ENCODE data around the gene ADISSP.

Gene ADISSP

DNA sequence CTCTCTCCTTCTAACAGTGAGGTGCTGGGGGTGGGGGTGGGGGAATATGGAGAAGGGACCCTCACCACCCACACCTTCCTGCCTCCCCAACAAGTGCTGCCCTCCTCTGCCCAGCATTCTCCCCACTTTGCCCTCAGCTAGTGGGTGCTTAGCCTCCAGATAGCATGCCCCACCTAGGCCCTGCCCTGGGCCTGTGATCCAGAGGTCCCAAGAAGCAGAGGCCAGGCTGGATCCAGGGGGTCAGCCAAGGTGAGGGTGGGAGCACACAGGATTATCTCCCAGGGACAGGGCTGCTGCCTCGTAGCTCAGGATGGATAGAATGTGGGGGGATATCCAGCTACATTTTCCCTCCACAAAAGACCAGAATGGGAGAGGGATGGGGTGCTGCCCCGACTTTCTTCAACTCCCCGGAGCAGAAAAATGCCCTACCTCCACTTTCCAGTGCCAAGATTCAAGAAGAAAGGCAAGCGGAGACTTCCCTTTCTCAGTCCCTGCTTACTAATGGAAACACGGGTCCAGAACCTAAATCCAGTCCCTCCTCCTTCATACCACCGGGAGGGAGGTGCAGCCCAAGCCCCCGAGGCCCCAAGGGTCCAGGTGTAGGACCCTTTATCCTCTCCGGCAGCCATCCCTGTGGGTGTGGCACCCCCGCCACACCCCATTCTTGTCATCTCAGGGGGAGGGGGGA, 987 bp downstream of the ADISSP start:
- Histone ChIP-seq H3K36me3 (ENCODE audit: control insufficient read depth in 1 of 2, insufficient read depth in 2 of 2, low read length in 2 of 2) (no peaks in the 10 kb centered on the region), H3K4me2 (ENCODE audit: low read length) (peak overlapping the region; percentile 77), H4K91ac (ENCODE audit: low read depth, low read length) (no peak overlapping the region), H3K79me2 (ENCODE audit: control insufficient read depth, insufficient read depth, low read length, poor library complexity) (peaks cover 6% of the 10 kb centered on the region), H3K4me1 (ENCODE audit: control insufficient read depth in 1 of 2, insufficient read depth in 2 of 2, low read length in 2 of 2) (peaks cover 8 to 12% of the 10 kb centered on the region in 2 experiments), H4K12ac (ENCODE audit: low read depth, low read length) (no peak overlapping the region), H2AFZ (ENCODE audit: insufficient read depth, low read length, poor library complexity) (no peak overlapping the region), H3K18ac (ENCODE audit: low read length) (no peak overlapping the region), H2AK5ac (ENCODE audit: low read length) (no peak overlapping the region), H3K27ac (ENCODE audit: low read depth, low read length) (no peak overlapping the region), H2BK5ac (ENCODE audit: low read depth, low read length, poor library complexity) (no peak overlapping the region), H2BK12ac (ENCODE audit: low read length) (no peak overlapping the region), H3K4ac (ENCODE audit: low read depth, low read length) (no peak overlapping the region), H4K8ac (ENCODE audit: low read depth, low read length) (no peak overlapping the region), H3K9me3 (ENCODE audit: insufficient read depth, low read depth, low read length) (no peaks in the 10 kb centered on the region), H3K27me3 (ENCODE audit: insufficient read depth, low read length) (no peaks in the 10 kb centered on the region), H3K79me1 (ENCODE audit: low read length) (peaks cover 10% of the 10 kb centered on the region), H3K23ac (ENCODE audit: low read length) (no peak overlapping the region), H3K4me3 (ENCODE audit: low read depth, low read length) (peak overlapping the region; percentile 75), H3K14ac (ENCODE audit: low read length) (no peak overlapping the region), H3K9ac (ENCODE audit: low read length) (no peak overlapping the region), H2BK120ac (ENCODE audit: insufficient read depth, low read length, poor library complexity) (no peak overlapping the region)
- no CpG with 5 or more reads among the region's 9 CpGs for WGBS (ENCODE audit: extremely low coverage, insufficient coverage, insufficient read length)
- no peak for DNase-seq

DNA sequence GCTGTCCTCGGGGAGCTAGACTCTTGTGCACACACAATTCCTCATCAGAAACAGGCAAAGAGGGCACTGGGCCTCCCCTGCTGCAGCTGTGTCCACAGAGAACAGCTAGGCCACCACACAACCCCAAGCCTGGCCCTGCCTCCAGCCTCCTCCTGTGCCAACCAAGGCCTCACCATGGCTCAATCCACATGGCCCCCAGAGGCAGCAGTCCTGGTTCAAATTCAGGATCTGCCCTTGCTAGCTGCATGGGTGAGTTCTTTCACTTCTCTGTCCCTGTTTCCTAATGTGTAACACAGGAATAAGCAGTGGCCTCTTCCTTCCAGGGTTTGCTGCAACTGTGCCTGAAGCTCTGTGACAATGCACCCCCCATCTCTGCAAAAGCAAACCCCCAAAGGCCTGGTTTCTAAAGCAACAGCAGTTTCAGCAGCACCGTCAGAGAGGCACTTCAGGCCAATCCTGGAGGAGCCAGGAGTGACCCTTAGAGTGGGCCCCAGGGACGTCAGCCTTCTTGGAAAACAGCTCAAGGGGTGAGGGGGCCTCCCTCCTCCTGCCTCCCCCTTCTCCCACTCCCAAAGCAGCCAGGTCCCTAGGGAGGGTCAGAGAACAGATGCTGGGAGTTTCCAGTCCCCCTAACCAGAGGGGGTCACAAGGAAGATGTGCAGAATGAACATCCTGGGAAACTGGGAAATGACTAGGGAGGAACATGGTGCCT, 2.2 kb downstream of the ADISSP start:
- no peak for DNase-seq
- no peak overlapping the region for H4K8ac ChIP-seq (ENCODE audit: low read depth, low read length)
- H3K27ac ChIP-seq (ENCODE audit: low read depth, low read length), result no peak overlapping the region
- no peaks in the 10 kb centered on the region for H3K27me3 ChIP-seq (ENCODE audit: insufficient read depth, low read length)
- H3K4me1 ChIP-seq (ENCODE audit: control insufficient read depth in 1 of 2, insufficient read depth in 2 of 2, low read length in 2 of 2), result peaks cover 10 to 12% of the 10 kb centered on the region in 2 experiments
- H3K4ac ChIP-seq (ENCODE audit: low read depth, low read length), result no peak overlapping the region
- no peak overlapping the region for H3K23ac ChIP-seq (ENCODE audit: low read length)
- H2BK5ac ChIP-seq (ENCODE audit: low read depth, low read length, poor library complexity), result no peak overlapping the region
- no peak overlapping the region for H3K4me3 ChIP-seq (ENCODE audit: low read depth, low read length)
- no peak overlapping the region for H2AK5ac ChIP-seq (ENCODE audit: low read length)
- H4K91ac ChIP-seq (ENCODE audit: low read depth, low read length), result no peak overlapping the region
- H3K4me2 ChIP-seq (ENCODE audit: low read length), result no peak overlapping the region
- no peak overlapping the region for H3K18ac ChIP-seq (ENCODE audit: low read length)
- H4K12ac ChIP-seq (ENCODE audit: low read depth, low read length), result no peak overlapping the region
- peaks cover 10% of the 10 kb centered on the region for H3K79me1 ChIP-seq (ENCODE audit: low read length)
- no CpG with 5 or more reads among the region's 3 CpGs for WGBS (ENCODE audit: extremely low coverage, insufficient coverage, insufficient read length)
- H3K9ac ChIP-seq (ENCODE audit: low read length), result no peak overlapping the region
- H3K79me2 ChIP-seq (ENCODE audit: control insufficient read depth, insufficient read depth, low read length, poor library complexity), result peaks cover 6% of the 10 kb centered on the region
- H3K14ac ChIP-seq (ENCODE audit: low read length), result no peak overlapping the region
- H2AFZ ChIP-seq (ENCODE audit: insufficient read depth, low read length, poor library complexity), result no peak overlapping the region
- no peak overlapping the region for H2BK12ac ChIP-seq (ENCODE audit: low read length)
- H3K9me3 ChIP-seq (ENCODE audit: insufficient read depth, low read depth, low read length), result no peaks in the 10 kb centered on the region
- no peaks in the 10 kb centered on the region for H3K36me3 ChIP-seq (ENCODE audit: control insufficient read depth in 1 of 2, insufficient read depth in 2 of 2, low read length in 2 of 2)
- no peak overlapping the region for H2BK120ac ChIP-seq (ENCODE audit: insufficient read depth, low read length, poor library complexity)

DNA sequence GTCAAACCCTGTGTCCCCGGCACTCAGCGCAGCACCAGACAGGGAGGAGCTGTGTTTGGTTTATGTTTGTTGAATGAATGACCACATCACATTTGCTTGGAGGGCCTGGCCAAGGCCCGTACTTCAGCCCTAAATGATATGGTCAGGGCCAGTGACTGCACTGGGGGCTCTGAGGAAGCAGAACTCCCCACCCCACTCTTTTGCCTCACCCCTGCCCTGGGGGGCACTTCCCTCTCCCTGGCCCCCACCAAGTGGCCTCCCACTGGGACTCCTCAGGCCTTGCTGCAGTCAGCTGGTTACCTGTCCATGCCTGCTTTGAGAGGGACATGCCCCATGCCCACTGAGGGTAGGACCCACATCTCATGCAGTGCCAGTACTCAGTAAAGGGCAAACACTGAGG, 2.9 kb downstream of the ADISSP start:
- no peak overlapping the region for H3K9ac ChIP-seq (ENCODE audit: low read length)
- no peak overlapping the region for H3K18ac ChIP-seq (ENCODE audit: low read length)
- H2AFZ ChIP-seq (ENCODE audit: insufficient read depth, low read length, poor library complexity), result no peak overlapping the region
- H2AK5ac ChIP-seq (ENCODE audit: low read length), result no peak overlapping the region
- H4K91ac ChIP-seq (ENCODE audit: low read depth, low read length), result no peak overlapping the region
- no peak for DNase-seq
- H4K8ac ChIP-seq (ENCODE audit: low read depth, low read length), result no peak overlapping the region
- H3K79me2 ChIP-seq (ENCODE audit: control insufficient read depth, insufficient read depth, low read length, poor library complexity), result peaks cover 6% of the 10 kb centered on the region
- H3K27ac ChIP-seq (ENCODE audit: low read depth, low read length), result no peak overlapping the region
- peaks cover 10% of the 10 kb centered on the region for H3K79me1 ChIP-seq (ENCODE audit: low read length)
- no peak overlapping the region for H3K4me2 ChIP-seq (ENCODE audit: low read length)
- no peak overlapping the region for H3K23ac ChIP-seq (ENCODE audit: low read length)
- no peak overlapping the region for H2BK120ac ChIP-seq (ENCODE audit: insufficient read depth, low read length, poor library complexity)
- H3K36me3 ChIP-seq (ENCODE audit: control insufficient read depth in 1 of 2, insufficient read depth in 2 of 2, low read length in 2 of 2), result no peaks in the 10 kb centered on the region
- no peak overlapping the region for H3K14ac ChIP-seq (ENCODE audit: low read length)
- no peak overlapping the region for H3K4ac ChIP-seq (ENCODE audit: low read depth, low read length)
- H2BK5ac ChIP-seq (ENCODE audit: low read depth, low read length, poor library complexity), result no peak overlapping the region
- no peaks in the 10 kb centered on the region for H3K9me3 ChIP-seq (ENCODE audit: insufficient read depth, low read depth, low read length)
- WGBS (ENCODE audit: extremely low coverage, insufficient coverage, insufficient read length), result no CpG with 5 or more reads among the region's 3 CpGs
- H4K12ac ChIP-seq (ENCODE audit: low read depth, low read length), result no peak overlapping the region
- H3K4me3 ChIP-seq (ENCODE audit: low read depth, low read length), result no peak overlapping the region
- H3K27me3 ChIP-seq (ENCODE audit: insufficient read depth, low read length), result no peaks in the 10 kb centered on the region
- peaks cover 10 to 12% of the 10 kb centered on the region in 2 experiments for H3K4me1 ChIP-seq (ENCODE audit: control insufficient read depth in 1 of 2, insufficient read depth in 2 of 2, low read length in 2 of 2)
- no peak overlapping the region for H2BK12ac ChIP-seq (ENCODE audit: low read length)

DNA sequence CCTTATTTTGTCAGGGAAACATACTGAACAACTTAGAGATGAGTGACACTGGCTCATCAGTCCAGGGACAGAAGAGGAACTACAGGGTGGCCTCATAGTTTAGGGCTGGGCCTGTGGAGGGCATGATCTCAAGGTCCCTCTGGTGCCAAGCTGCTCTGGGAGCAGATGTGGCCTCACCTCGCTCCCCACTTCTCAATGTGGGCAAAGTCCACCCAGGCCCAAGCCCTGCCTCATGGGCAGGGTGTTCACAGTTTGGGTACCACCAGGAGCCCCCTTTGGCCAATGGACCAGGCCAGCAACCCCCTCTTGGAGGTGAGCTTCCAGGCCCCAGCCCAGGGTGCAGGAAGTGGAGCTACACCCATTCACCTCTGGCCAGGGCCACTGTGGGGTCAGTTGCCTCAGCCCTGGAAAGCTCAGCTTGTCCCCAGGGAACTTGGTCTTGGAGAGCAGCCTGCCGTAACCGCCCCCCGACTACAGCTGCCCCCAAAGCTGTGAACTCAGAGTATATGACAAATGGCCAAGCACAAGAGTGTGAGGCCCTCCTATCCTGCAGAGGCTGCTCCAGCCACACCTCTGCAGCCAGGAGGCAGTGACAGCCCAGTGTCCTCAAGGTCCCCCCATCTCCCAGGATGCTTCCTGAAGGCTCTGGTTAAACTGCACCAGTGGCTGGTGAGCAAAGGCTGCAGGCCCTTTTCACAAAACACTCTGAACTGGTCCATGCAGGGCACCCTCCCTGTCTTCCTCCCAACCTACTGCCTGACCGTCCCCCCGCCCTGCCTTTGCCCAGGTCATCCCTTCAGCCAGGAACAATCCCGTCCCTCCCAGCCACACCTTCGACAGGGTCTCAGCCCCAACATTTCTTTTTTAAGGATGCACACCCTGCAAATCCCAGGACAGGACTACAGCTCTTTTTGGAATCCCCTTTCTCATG, 3.6 kb downstream of the ADISSP start:
- Histone ChIP-seq H3K9ac (ENCODE audit: low read length) (no peak overlapping the region), H3K27ac (ENCODE audit: low read depth, low read length) (no peak overlapping the region), H3K4me2 (ENCODE audit: low read length) (no peak overlapping the region), H3K14ac (ENCODE audit: low read length) (no peak overlapping the region), H3K9me3 (ENCODE audit: insufficient read depth, low read depth, low read length) (no peaks in the 10 kb centered on the region), H4K12ac (ENCODE audit: low read depth, low read length) (no peak overlapping the region), H2BK120ac (ENCODE audit: insufficient read depth, low read length, poor library complexity) (no peak overlapping the region), H2AK5ac (ENCODE audit: low read length) (no peak overlapping the region), H3K23ac (ENCODE audit: low read length) (no peak overlapping the region), H2BK12ac (ENCODE audit: low read length) (no peak overlapping the region), H3K27me3 (ENCODE audit: insufficient read depth, low read length) (no peaks in the 10 kb centered on the region), H4K8ac (ENCODE audit: low read depth, low read length) (no peak overlapping the region), H3K79me1 (ENCODE audit: low read length) (peaks cover 10% of the 10 kb centered on the region), H3K4me1 (ENCODE audit: control insufficient read depth in 1 of 2, insufficient read depth in 2 of 2, low read length in 2 of 2) (peaks cover 10 to 12% of the 10 kb centered on the region in 2 experiments), H2BK5ac (ENCODE audit: low read depth, low read length, poor library complexity) (no peak overlapping the region), H4K91ac (ENCODE audit: low read depth, low read length) (no peak overlapping the region), H3K18ac (ENCODE audit: low read length) (no peak overlapping the region), H3K4ac (ENCODE audit: low read depth, low read length) (no peak overlapping the region), H3K36me3 (ENCODE audit: control insufficient read depth in 1 of 2, insufficient read depth in 2 of 2, low read length in 2 of 2) (no peaks in the 10 kb centered on the region), H3K79me2 (ENCODE audit: control insufficient read depth, insufficient read depth, low read length, poor library complexity) (peaks cover 6% of the 10 kb centered on the region), H3K4me3 (ENCODE audit: low read depth, low read length) (no peak overlapping the region), H2AFZ (ENCODE audit: insufficient read depth, low read length, poor library complexity) (no peak overlapping the region)
- no CpG with 5 or more reads among the region's 8 CpGs for WGBS (ENCODE audit: extremely low coverage, insufficient coverage, insufficient read length)
- DNase-seq, result no peak

Measured in trophoblast cell (in vitro differentiated cells and primary cell).